Measurements from ENCODE around the gene ITGA7.

The ITGA7 gene

GRCh38 chr12:55696796-55697462 is 10.8 kb downstream of the ITGA7 start:
- H3K27ac ChIP-seq, result no peak overlapping the region
- TF ChIP-seq ZFX (IDR thresholded peaks at IDR 0.05; ENCODE audit: borderline replicate concordance) (no peak), CTCF (IDR thresholded peaks at IDR 0.05) (no peak)

DNA sequence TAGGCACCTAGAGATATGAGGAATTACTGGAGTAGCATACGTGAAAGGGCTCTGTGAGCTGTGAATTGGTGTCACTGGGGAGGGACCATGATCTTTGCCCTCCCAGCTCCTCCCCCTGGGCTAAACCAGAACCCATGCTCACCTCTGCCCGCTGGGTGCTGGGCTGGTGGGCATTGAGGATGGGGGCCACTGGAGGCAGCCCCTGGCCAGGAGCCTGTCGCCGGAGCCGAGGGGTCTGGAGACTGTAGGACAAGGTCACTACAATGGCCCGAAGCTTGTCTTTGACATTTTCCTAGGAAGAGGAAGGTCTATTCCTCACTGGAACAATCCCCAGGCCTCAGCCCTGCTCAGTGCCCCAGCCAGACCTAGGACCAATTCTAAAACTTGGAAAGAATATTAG is 11.6 kb downstream of the ITGA7 start:
- TF ChIP-seq CTCF (IDR thresholded peaks at IDR 0.05), result no peak
- TF ChIP-seq ZFX (IDR thresholded peaks at IDR 0.05; ENCODE audit: borderline replicate concordance), result no peak
- no peak overlapping the region for H3K27ac ChIP-seq

- TF ChIP-seq ZFX (IDR thresholded peaks at IDR 0.05; ENCODE audit: borderline replicate concordance) (no peak), CTCF (IDR thresholded peaks at IDR 0.05) (no peak)
- H3K27ac ChIP-seq, result no peak overlapping the region
These were observed 12.4 kb downstream of the ITGA7 start for GRCh38 chr12:55695349-55695748.

DNA sequence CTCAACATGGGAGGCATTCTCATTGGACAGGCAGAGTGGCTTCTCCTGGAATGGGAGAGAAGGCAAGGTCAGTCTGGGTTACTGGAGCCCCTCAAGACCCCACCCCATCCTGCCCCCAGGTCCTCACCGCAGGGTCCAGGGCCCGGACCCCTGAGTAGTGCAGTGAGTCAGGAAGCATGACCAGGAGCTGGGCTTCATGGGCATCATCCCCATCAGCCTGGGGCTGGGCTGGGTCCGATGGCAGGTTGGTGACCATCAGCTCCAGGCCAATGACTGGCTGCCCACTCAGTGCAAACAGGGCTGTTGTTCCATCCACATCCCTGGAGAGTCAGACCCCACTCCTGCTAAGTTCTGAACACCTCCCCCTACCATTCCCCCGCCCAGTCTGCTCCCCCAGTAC is 13.1 kb downstream of the ITGA7 start:
- TF ChIP-seq ZFX (IDR thresholded peaks at IDR 0.05; ENCODE audit: borderline replicate concordance) (no peak), CTCF (IDR thresholded peaks at IDR 0.05) (no peak)
- no peak overlapping the region for H3K27ac ChIP-seq

- H3K27ac ChIP-seq, result no peak overlapping the region
- TF ChIP-seq CTCF (IDR thresholded peaks at IDR 0.05), result no peak
- TF ChIP-seq ZFX (IDR thresholded peaks at IDR 0.05; ENCODE audit: borderline replicate concordance), result no peak
These were observed 13.6 kb downstream of the ITGA7 start for GRCh38 chr12:55694188-55694515.

- TF ChIP-seq CTCF (IDR thresholded peaks at IDR 0.05) (no peak), ZFX (IDR thresholded peaks at IDR 0.05; ENCODE audit: borderline replicate concordance) (no peak)
- no peak overlapping the region for H3K27ac ChIP-seq
These were observed 14.1 kb downstream of the ITGA7 start for GRCh38 chr12:55693323-55694187.
